NCI-H2227 (cell line): ENCODE results near the gene ZNF219.

Experiments used
- DNase-seq: peaks from one replicate; lab custom pipeline; 2025; ENCODE audit not compliant: unreplicated experiment; lab: John Stamatoyannopoulos, UW

The ZNF219 gene

DNA sequence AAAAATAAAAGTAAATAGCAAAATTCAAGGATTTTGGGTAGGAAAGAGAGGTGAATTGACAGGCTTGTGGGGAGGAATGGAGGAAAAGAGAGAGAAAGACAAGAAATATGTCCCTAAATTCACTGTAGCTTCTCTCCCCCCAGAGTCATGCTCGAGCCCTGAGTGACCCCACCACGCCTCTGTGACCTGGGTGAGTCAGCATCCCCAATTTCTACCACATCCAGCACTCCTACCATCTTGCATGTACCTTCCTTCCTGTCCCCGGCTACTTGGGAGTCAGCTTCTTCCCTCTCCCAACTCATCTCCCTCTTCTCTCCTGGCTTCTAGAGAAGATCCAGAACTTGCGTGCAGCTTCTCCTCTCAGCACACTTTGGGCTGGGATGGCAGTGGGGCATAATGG is 9.8 kb downstream of the ZNF219 start:
- DNase-seq: no peak

GRCh38 chr14:21087294-21088091 is 11.0 kb downstream of the ZNF219 start:
- peak; percentile 95 for DNase-seq

- no peak for DNase-seq
Observed at GRCh38 chr14:21086908-21087293, 11.6 kb downstream of the ZNF219 start.

DNA sequence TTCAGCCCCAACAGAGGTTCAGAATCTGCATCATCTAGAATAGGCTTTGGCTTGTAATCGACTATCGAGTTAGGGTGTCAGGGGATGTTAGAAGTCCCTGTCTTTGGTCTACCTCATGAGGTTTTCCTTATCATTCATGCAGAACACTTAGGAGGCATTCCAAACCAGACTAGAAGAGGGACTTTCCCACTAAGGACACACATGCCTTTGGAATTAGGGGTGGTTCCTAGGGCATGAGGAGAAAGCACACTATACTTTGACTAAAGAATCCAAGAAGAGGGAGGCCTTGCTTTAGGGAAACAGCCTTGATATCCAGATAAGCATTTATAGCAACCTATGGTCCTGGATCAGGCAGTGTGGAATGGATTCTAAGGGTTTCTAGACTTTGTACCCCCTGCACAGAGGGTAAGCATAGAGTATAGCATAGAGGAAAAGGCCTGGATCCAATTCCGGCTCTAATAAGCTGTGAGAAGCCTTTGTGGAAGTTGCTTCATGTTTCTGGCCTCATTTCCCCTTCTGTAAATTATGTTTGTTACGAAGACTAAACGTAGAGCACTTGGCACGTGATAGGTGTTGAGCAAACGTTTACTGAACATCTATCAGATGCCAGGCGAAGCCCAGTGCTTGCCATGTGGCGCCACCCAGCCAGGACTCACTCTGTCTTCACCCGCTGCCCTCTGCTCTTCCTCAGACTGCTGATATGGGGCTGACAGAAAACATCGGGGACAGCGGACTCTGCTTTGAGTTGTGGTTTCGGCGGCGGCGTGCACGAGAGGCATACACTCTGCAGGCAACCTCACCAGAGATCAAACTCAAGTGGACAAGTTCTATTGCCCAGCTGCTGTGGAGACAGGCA is 13.2 kb downstream of the ZNF219 start:
- no peak for DNase-seq

DNA sequence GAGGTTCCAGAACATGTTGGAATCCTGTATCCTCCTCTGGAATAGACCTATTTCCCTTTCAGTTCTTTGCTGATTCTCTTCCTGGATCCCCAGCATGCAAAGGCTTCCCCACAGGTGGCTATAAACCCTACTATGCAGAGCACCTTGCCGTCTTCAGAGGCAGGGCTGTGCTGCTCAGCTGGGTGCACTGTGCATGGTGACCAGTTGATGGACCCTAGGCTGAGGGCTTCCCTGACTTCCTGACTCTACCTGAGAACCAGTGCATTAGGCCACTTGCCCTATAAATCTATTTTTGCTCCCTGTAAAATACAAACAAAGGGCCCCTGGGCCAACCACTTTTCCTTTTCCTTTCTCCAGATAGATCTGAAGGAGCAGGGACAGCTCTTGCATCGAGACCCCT is 14.1 kb downstream of the ZNF219 start:
- DNase-seq: no peak

DNA sequence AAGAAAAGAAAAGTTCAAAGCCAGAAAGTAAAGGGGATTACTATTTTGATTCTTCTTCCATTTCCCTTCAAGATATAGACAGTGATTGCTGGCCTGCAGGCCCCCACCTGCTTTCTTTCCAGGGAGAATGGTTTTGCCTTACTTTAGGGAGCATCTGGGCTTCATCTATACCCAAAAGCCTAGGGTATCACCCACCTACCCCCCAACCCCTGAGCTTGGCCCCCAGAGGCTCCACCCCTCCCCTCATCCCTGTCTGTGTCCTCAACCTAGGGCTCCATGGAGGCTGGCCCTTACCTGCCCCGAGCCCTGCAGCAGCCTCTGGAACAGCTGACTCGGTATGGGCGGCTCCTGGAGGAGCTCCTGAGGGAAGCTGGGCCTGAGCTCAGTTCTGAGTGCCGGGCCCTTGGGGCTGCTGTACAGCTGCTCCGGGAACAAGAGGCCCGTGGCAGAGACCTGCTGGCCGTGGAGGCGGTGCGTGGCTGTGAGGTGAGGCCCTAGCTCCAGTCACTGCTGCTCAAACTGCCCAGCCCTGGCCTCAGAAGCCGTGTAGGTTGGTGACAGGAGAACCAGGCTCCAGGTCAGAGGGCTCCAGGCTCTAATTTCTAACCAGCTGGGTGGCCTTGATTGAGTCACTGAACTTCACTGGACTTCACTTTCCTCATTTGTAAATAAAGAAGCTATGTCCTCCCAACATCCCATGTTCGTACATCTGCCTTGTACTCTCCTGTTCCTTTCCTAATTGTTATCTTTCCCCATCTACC is 14.7 kb downstream of the ZNF219 start:
- DNase-seq: no peak

DNA sequence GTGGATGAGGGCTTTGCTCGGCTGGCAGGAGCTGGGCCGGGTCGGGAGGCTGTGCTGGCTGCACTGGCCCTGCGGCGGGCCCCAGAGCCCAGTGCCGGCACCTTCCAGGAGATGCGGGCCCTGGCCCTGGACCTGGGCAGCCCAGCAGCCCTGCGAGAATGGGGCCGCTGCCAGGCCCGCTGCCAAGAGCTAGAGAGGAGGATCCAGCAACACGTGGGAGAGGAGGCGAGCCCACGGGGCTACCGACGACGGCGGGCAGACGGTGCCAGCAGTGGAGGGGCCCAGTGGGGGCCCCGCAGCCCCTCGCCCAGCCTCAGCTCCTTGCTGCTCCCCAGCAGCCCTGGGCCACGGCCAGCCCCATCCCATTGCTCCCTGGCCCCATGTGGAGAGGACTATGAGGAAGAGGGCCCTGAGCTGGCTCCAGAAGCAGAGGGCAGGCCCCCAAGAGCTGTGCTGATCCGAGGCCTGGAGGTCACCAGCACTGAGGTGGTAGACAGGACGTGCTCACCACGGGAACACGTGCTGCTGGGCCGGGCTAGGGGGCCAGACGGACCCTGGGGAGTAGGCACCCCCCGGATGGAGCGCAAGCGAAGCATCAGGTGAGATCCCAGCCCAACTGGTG is 16.8 kb downstream of the ZNF219 start:
- DNase-seq: no peak

DNA sequence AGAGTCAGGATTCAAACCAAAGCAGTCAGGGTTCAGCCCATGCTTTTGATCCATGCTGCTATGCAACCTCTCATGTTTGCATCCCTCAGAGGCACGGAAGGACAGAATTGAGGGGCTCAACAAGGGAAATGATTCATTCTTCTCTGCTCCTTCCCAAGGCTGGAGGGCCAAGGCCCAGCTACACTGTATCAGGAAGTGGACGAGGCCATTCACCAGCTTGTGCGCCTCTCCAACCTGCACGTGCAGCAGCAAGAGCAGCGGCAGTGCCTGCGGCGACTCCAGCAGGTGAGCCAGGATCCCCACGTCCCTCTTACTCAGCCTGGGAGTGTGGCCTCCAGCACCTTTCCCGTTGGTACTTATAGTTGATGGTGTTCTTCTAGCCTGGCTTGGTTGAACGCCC is 19.7 kb downstream of the ZNF219 start:
- DNase-seq: no peak

DNA sequence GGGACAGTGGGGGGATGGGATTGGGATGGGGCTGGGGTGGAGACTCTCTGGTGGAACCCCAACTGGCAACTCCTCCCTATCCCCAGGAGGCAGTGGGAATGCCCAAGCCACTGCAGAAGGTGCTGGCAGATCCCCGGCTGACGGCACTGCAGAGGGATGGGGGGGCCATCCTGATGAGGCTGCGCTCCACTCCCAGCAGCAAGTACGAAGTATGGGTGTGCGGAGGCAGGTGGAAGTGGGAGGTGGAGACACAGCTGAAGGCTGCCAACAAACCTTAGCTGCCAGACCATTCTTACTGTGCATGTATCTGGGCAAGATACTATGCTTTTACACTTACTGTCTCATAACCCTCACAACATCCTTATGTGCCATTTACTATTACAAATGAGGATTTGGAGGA is 20.2 kb downstream of the ZNF219 start:
- no peak for DNase-seq

DNA sequence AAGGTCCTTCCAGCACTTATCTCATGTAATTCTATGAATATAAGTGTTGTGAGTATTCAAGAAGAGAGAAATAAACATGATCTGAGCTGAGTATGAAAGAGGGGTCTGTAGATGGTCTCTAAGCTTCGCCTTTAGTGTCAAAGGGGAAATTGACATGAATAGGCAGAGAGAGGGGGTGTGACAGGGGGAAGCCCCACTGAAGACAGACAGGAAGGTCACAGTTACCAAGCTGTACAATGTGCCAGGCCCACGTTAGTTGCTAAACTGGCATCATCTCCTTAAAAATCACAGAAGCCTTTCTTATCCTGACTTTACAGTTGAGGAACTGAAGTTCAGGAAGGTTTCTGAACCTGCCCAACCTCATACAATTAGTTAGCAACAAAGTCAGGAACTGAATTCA is 20.8 kb downstream of the ZNF219 start:
- DNase-seq: no peak

- no peak for DNase-seq
Observed at GRCh38 chr14:21075719-21076437, 22.6 kb downstream of the ZNF219 start.

DNA sequence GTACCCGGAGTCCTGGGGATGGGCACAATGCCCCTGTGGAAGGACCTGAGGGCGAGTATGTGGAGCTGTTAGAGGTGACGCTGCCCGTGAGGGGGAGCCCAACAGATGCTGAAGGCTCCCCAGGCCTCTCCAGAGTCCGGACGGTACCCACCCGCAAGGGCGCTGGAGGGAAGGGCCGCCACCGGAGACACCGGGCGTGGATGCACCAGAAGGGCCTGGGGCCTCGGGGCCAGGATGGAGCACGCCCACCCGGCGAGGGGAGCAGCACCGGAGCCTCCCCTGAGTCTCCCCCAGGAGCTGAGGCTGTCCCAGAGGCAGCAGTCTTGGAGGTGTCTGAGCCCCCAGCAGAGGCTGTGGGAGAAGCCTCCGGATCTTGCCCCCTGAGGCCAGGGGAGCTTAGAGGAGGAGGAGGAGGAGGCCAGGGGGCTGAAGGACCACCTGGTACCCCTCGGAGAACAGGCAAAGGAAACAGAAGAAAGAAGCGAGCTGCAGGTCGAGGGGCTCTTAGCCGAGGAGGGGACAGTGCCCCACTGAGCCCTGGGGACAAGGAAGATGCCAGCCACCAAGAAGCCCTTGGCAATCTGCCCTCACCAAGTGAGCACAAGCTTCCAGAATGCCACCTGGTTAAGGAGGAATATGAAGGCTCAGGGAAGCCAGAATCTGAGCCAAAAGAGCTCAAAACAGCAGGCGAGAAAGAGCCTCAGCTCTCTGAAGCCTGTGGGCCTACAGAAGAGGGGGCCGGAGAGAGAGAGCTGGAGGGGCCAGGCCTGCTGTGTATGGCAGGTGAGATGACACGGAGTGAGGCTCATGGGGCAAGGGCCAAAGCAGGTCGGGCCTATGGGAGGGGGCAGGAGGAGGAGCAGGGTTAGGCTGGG is 23.8 kb downstream of the ZNF219 start:
- DNase-seq: no peak

DNA sequence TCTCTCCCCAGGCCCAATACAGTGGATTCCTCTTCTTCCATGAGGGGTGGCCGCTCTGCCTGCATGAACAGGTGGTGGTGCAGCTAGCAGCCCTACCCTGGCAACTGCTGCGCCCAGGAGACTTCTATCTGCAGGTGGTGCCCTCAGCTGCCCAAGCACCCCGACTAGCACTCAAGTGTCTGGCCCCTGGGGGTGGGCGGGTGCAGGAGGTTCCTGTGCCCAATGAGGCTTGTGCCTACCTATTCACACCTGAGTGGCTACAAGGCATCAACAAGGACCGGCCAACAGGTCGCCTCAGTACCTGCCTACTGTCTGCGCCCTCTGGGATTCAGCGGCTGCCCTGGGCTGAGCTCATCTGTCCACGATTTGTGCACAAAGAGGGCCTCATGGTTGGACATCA is 24.5 kb downstream of the ZNF219 start:
- no peak for DNase-seq

DNA sequence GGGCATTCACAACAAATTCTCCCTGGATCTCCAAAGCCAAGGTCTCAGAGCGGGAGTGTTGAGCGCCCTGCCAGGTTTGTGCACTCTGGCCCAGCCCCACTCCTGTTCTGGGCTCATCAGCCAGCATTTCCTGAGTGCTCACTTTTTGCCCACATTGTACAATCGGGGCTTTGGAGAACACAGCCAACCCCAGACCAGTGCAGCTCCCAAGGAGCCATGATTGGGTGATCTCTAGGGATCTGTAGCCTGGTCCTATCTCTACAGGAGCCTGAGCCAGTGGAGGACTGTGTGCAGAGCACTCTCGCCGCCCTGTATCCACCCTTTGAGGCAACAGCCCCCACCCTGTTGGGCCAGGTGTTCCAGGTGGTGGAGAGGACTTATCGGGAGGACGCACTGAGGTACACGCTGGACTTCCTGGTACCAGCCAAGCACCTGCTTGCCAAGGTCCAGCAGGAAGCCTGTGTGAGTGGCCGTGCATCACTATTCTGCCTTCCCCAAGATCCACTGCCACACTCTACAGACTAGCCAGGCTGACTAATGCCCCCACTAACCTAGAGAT is 25.6 kb downstream of the ZNF219 start:
- no peak for DNase-seq

- peak; percentile 24 for DNase-seq
Observed at GRCh38 chr14:21072031-21072473, 26.4 kb downstream of the ZNF219 start.

GRCh38 chr14:21071225-21072030 is 27.0 kb downstream of the ZNF219 start:
- peak; percentile 90 for DNase-seq

GRCh38 chr14:21070610-21071224 is 27.7 kb downstream of the ZNF219 start:
- DNase-seq: peak; percentile 67

- DNase-seq: peak; percentile 83
Observed at GRCh38 chr14:21070083-21070609, 28.3 kb downstream of the ZNF219 start, which contains the start of gene ARHGEF40. Gene ARHGEF40, plus strand, starts transcription at chr14:21070304. Its CDS starts 93 bp downstream, at chr14:21070397.
